OCI-LY3 (cell line): Measurements from ENCODE around the gene ITSN1.

ENCODE experiments used
- H2AFZ ChIP-seq: fragments of 200-600, 300-600 bp; shearing (Covaris generic); 2 replicates; pipeline ENCODE4 v1.6.0; 2014; ENCODE audit warnings: antibody characterized with exemption, low read depth, low read length
- H3K27ac ChIP-seq: fragments of 200-600, 300-600 bp; sonication (generic); 2 replicates; pipeline ENCODE4 v1.5.1; 2014; ENCODE audit warnings: mild to moderate bottlenecking, low read length, moderate library complexity, mixed read lengths
- H3K27me3 ChIP-seq: fragments of 200-600, 300-600 bp; sonication (generic); 2 replicates; pipeline ENCODE4 v1.6.1; 2014; ENCODE audit warnings: low read depth, low read length, mixed read lengths
- H3K36me3 ChIP-seq: fragments of 200-600, 300-600 bp; sonication (generic); replicated peaks from 2 replicates; pipeline ENCODE3; 2014; ENCODE audit warnings: low read depth, low read length, mixed read lengths
- H3K4me1 ChIP-seq: fragments of 300-600, 200-600 bp; sonication (generic); 2 replicates; pipeline ENCODE4 v1.6.1; 2014; ENCODE audit warnings: low read length, mixed read lengths
- H3K4me2 ChIP-seq: fragments of 200-600, 300-600 bp; sonication (generic); 2 replicates; pipeline ENCODE4 v1.6.1; 2014; ENCODE audit warnings: low read length, mixed read lengths
- H3K4me3 ChIP-seq: fragments of 300-600, 200-600 bp; sonication (generic); 2 replicates; pipeline ENCODE4 v1.5.1; 2014; ENCODE audit warnings: antibody characterized with exemption, mild to moderate bottlenecking, low read length, moderate library complexity
- H3K79me2 ChIP-seq: fragments of 300-600, 200-600 bp; shearing (Covaris generic); 2 replicates; pipeline ENCODE4 v1.6.1; 2014; ENCODE audit warnings: mild to moderate bottlenecking, low read length, mixed read lengths
- H3K9ac ChIP-seq: fragments of 300-600, 200-600 bp; shearing (Covaris generic); 2 replicates; pipeline ENCODE4 v1.6.0; 2014; ENCODE audit warnings: mild to moderate bottlenecking, low read length, moderate library complexity
- H3K9me3 ChIP-seq: fragments of 200-600, 300-600 bp; shearing (Covaris generic); 2 replicates; pipeline ENCODE4 v1.6.1; 2014; ENCODE audit warnings: low read length, mixed read lengths; ENCODE audit not compliant: insufficient read depth
- H4K20me1 ChIP-seq: fragments of 200-600, 300-600 bp; sonication (generic); 2 replicates; pipeline ENCODE4 v1.6.1; 2016; ENCODE audit warnings: low read length, mixed read lengths; ENCODE audit not compliant: insufficient read depth
- EZH2phosphoT487 ChIP-seq: fragments of 200-600 bp; shearing (Covaris generic); IDR thresholded peaks from 2 replicates; pipeline ENCODE4 v1.6.1; 2018; ENCODE audit warnings: antibody characterized with exemption, mixed run types, low read depth
- TF ChIP-seq, protein P1 (sequence below): fragments of 200-600, 300-600 bp; sonication (generic); IDR thresholded peaks from 2 replicates; pipeline ENCODE4 v1.5.1; 2014; ENCODE audit warnings: antibody characterized with exemption, low read length, low read depth

The ITSN1 gene

GRCh38 chr21:33747420-33747819 lies 105.1 kb downstream of the ITSN1 start:
- Histone ChIP-seq H3K4me1 (no peaks in the 10 kb centered on the region), H3K27me3 (no peaks in the 10 kb centered on the region), H3K4me2 (no peak overlapping the region), H3K9me3 (no peaks in the 10 kb centered on the region), H3K4me3 (no peak overlapping the region), H3K36me3 (no peaks in the 10 kb centered on the region), H3K27ac (no peak overlapping the region), H2AFZ (no peak overlapping the region), H3K9ac (no peak overlapping the region), H3K79me2 (no peaks in the 10 kb centered on the region), H4K20me1 (no peaks in the 10 kb centered on the region)
- TF ChIP-seq EZH2phosphoT487 = no peak
- TF ChIP-seq, protein P1, sequence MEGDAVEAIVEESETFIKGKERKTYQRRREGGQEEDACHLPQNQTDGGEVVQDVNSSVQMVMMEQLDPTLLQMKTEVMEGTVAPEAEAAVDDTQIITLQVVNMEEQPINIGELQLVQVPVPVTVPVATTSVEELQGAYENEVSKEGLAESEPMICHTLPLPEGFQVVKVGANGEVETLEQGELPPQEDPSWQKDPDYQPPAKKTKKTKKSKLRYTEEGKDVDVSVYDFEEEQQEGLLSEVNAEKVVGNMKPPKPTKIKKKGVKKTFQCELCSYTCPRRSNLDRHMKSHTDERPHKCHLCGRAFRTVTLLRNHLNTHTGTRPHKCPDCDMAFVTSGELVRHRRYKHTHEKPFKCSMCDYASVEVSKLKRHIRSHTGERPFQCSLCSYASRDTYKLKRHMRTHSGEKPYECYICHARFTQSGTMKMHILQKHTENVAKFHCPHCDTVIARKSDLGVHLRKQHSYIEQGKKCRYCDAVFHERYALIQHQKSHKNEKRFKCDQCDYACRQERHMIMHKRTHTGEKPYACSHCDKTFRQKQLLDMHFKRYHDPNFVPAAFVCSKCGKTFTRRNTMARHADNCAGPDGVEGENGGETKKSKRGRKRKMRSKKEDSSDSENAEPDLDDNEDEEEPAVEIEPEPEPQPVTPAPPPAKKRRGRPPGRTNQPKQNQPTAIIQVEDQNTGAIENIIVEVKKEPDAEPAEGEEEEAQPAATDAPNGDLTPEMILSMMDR = no peak

DNA sequence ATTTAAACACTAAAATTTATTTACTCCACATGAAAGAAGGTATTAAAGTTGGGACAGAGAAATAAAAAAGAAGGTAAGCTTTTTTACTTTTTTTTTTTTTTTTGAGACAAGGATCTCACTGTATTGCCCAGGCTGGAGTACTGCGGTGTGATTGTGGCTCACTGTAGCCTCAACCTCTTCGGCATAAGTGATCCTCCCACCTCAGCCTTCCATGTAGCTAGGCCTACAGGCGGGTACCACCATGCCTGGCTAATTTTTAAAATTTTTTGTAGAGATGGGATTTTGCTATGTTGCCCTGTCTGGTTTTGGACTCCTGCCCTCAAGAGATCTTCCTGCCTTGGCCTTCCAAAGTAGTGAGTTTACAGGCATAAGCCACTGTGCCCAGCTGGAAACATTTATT lies 106.6 kb downstream of the ITSN1 start:
- no peaks in the 10 kb centered on the region for H4K20me1 ChIP-seq
- H3K4me1 ChIP-seq = peaks cover 6% of the 10 kb centered on the region
- H3K79me2 ChIP-seq = no peaks in the 10 kb centered on the region
- no peak overlapping the region for H3K9ac ChIP-seq
- H3K4me2 ChIP-seq = no peak overlapping the region
- no peaks in the 10 kb centered on the region for H3K27me3 ChIP-seq
- no peak overlapping the region for H3K4me3 ChIP-seq
- H2AFZ ChIP-seq = no peak overlapping the region
- no peaks in the 10 kb centered on the region for H3K9me3 ChIP-seq
- no peaks in the 10 kb centered on the region for H3K36me3 ChIP-seq
- H3K27ac ChIP-seq = no peak overlapping the region
- no peak for TF ChIP-seq EZH2phosphoT487
- TF ChIP-seq, protein P1 = no peak

GRCh38 chr21:33750017-33750416 lies 107.7 kb downstream of the ITSN1 start:
- TF ChIP-seq EZH2phosphoT487 = no peak
- TF ChIP-seq, protein P1 = no peak
- Histone ChIP-seq H3K4me3 (no peak overlapping the region), H3K9me3 (no peaks in the 10 kb centered on the region), H3K27me3 (no peaks in the 10 kb centered on the region), H4K20me1 (no peaks in the 10 kb centered on the region), H3K4me1 (peaks cover 6% of the 10 kb centered on the region), H2AFZ (no peak overlapping the region), H3K79me2 (no peaks in the 10 kb centered on the region), H3K4me2 (no peak overlapping the region), H3K27ac (no peak overlapping the region), H3K36me3 (no peaks in the 10 kb centered on the region), H3K9ac (no peak overlapping the region)

GRCh38 chr21:33751120-33751519 lies 108.8 kb downstream of the ITSN1 start:
- Histone ChIP-seq H3K4me3 (no peak overlapping the region), H3K9me3 (no peaks in the 10 kb centered on the region), H3K9ac (no peak overlapping the region), H3K27ac (no peak overlapping the region), H2AFZ (no peak overlapping the region), H3K79me2 (no peaks in the 10 kb centered on the region), H3K4me2 (no peak overlapping the region), H3K4me1 (peaks cover 6% of the 10 kb centered on the region), H3K27me3 (no peaks in the 10 kb centered on the region), H3K36me3 (no peaks in the 10 kb centered on the region), H4K20me1 (no peaks in the 10 kb centered on the region)
- TF ChIP-seq EZH2phosphoT487 = no peak
- TF ChIP-seq, protein P1 = no peak
